Middle frontal gyrus (tissue), 1 donor: ENCODE measurements around the gene ZNF555.
"Not testable (repeated sequence)": the region's sequence is repeated elsewhere in the genome, so short reads cannot be mapped to it uniquely, and the experiment has no call there.

Source experiments
- DNase-seq: peaks from one replicate; pipeline ENCODE4 v3.0.0-alpha.2; 2015; ENCODE audit warnings: low spot score; ENCODE audit errors: extremely low spot score

ZNF555 gene

DNA sequence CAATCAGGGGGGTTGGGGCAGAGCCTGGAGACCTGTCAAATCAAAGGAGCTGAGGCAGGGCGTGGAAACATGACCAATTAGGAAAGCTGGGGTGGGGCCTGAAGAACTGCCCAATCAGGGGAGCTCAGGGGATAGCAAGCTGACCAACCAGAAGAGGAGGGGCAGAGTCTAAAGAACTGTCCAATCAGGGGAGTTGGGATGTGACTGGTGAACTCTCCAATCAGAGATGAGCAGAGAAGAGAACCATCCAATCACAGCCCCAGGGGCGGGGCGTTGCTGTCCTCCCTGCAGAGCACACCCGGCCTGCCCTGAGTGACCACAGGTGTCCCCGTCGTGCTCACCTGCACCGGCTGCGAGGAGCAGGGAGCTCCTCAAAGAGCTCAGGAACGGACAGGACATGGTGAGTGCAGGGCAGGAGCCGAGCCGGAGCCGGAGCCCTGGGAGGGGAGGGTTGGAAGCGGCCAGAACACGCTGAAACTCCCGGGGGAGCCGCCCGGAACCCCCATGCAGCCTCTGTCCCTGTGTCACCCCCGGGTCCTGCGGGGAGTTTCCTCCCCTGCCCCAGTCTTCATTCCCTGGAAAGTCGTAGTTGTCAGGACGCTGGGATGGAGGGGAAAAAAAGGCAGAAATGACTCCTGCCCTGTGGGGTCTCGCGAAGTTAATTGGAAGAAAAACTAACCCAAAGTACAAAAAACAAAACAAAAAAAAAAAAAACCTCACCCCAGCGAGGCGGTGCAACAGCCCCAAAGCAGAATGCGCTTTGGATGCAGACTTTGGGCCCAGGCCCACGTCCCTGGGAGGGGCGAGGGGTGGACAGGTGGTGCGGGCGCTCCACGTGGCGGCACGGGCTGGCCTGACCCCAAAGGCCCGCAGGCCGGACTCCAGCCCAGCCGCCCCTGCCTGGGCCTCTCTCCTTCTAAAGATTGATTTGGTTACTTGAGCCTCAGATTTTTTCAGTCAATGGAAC lies 26.0 kb downstream of the ZNF555 start, which contains the start of gene ZNF556:
ZNF556 (plus strand) TSS at position 311 of the 967 bp plus-strand sequence; CDS start at position 398, 87 bp downstream.
- no peak for DNase-seq

DNA sequence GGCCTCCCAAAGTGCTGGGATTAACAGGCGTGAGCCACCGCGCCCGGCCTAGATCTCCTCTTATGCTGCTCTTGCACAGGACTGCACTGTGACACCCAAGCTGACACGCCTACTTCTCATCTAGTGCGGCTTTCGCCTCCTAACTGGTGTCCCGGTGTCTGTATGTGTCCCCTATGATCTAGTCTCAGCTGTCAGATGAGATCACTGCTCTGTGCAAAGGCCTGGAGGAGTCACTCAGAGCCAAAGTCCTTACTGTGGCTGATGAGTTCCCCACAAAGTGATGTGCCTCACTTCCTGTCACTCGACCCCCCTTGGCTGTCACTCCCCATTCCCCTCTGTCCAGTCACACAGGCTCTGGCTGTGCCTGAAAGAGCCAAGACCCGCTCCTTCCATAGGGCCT lies 28.3 kb downstream of the ZNF555 start:
- no peak for DNase-seq

DNA sequence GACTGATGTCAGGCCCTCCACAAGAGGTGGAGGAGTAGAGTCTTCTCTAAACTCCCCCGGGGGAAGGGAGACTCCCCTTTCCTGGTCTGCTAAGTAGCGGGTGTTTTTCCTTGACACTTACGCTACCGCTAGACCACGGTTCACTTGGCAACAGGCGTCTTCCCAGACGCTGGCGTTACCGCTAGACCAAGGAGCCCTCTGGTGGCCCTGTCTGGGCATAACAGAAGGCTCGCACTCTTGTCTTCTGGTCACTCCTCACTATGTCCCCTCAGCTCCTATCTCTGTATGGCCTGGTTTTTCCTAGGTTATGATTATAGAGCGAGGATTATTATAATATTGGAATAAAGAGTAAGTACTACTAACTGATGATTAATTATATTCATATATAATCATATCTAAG lies 30.9 kb downstream of the ZNF555 start:
- not testable (repeated sequence) for DNase-seq

DNA sequence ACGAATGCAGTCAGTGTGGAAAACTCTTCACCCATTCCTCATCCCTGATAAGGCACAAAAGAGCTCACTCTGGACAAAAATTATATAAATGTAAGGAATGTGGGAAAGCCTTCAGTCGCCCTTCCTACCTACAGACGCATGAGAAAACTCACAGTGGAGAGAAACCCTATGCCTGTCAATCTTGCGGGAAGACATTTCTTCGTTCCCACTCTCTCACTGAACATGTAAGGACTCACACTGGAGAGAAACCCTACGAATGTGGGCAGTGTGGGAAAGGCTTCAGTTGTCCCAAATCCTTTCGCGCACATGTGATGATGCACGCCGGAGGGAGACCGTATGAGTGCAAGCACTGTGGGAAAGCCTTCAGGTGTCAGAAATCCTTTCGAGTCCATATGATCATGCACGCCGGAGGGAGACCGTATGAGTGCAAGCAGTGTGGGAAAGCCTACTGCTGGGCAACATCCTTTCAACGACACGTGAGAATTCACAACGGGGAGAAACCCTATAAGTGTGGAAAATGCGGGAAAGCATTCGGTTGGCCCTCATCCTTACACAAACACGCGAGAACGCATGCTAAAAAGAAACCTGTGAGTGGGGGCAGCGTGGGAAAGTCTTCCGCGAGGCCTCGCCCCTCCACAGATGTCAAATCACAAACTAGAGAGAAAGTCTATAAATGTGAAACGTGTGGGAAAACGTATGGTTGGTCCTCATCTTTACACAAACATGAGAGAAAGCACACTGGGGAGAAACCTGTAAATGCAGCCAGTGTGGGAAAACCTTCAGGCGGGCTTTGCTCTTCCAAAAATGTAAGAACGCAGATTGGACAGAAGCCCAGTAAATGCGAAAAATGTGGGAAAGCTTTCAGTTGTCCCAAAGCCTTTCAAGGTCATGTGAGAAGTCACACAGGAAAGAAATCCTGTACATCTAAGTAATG lies 36.4 kb downstream of the ZNF555 start:
- no peak for DNase-seq

DNA sequence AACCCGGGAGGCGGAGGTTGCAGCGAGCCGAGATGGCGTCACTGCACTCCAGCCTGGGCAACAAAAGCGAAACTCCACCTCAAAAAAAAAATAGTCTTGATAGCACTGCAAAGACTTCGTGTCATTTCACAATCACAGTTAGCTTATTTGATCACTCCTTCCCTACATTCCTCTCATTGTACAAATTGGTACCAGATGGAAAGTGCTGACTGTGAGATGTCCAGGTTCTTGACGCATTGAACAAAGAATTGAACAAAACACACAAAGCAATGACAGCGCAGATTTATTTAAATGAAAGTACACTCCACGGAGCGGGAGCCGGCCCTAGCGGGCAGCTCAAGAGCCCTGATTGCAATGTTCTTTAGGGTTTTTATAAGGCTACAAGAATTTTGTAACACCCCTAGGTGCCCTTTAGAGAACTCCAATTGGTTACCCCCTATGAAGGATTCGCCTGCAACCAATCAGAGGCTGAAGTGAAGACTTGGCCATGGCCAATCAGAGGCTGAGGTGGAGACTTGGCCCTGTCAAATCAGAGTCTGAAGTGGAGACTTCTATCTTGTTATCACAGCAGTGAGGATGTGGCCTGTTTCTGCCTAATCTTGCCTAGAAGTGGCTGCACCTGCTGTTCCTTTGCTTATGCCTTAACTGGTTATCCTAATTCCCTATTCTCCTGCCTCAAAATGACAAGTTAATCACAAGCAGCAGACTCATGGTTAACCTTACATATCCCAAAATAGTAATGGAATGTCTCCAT lies 42.6 kb downstream of the ZNF555 start:
- no peak for DNase-seq

DNA sequence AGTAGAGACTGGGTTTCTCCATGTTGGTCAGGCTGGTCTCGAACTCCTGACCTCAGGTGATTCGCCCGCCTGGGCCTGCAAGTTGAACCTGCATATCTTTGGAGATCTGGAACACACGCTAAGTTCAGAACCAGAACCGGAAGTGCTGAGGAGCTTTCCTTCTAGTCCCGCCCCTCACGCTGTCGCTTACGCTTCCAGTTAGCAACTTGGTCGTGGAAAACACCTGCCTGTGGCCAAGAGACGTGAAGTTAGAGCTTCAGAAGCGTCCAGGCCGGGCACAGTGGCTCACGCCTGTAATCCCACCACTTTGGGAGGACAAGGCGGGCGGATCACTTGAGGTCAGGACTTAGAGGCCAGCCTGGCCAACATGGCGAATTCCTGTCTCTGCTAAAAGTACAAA lies 44.5 kb downstream of the ZNF555 start:
- no peak for DNase-seq

DNA sequence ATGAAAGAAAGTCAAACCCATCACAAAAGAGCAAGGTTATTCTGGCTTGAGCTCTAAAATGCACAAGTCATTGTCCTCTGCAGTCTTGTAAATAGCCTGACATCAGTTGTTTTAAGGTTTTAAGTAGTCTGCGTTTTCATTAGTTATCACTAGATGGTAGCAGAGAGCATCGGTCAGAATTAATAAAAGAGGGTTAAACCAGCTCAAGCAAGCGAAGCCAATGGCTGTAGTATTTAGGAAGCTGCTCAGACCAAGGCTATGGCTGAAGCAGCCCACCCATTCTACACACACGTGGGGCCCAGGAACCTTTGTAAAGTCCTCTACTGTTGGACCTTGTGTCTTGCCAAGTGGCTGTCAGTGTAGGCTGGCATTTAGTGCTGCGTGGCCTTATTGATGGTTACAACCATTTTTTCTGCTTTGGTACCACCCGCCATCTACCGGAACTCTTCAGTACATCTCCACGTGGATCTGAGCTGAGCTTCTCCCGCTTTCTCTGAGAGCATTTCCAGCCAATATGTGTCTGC lies 46.2 kb downstream of the ZNF555 start:
- peak; percentile 20 for DNase-seq

DNA sequence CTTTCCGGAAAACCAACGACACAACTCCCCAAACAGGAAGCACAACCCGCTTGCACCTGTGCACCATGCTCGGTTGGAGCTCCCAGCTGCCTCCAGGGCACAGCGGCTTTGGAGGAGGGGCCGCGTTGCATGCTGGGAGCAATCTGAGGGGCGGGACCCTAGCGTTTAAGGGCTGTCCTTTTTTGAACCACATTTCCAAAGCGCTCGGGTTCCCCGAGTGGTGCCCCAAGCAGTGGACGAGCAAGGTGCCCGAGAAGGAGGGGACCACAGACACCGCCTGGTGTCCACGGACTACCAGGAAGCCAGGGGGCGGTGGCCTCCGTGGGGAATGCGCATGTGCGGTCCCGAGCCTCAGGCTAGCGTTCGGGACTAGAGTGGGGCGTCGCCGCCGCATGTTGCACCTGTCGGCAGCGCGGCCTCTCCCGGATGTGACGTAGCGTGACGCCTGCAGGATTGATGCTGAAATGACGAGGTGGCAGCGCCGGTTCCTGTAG lies 47.5 kb downstream of the ZNF555 start:
- no peak for DNase-seq

DNA sequence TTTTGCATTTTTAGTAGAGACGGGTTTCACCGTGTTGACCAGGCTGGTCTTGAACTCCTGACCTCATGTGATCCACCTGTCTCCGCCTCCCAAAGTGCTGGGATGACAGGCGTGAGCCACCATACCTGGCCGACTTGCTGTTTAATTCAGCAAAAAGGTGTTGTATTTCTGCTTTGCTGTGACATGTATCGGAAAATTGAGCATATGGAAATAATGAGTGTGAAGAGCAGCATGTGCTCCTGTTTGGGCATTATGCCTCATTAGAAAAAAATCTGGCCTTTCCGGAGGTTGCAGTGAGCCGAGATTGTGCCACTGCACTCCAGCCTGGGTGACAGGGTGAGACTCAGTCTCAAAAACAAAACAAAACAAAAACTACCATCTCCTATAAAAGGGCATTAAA lies 49.3 kb downstream of the ZNF555 start:
- DNase-seq = not testable (repeated sequence)

DNA sequence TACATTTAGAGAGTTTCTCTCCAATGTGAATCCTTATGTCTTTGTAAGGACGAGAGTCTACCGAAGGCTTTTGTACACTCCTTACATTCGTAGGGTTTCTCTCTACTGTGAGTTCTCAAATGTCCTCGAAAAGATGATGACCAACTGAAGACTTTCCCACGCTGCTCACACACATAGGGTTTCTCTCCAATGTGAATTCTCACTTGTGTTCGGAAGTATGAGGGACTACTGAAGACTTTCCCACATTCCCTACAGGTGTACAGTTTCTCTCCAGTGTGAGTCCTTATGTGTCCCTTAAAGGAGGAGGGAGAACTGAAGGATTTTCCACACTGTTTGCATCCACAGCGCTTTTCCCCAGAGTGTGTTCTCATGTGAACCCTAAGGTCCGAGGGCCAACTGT lies 55.4 kb downstream of the ZNF555 start:
- DNase-seq = no peak

DNA sequence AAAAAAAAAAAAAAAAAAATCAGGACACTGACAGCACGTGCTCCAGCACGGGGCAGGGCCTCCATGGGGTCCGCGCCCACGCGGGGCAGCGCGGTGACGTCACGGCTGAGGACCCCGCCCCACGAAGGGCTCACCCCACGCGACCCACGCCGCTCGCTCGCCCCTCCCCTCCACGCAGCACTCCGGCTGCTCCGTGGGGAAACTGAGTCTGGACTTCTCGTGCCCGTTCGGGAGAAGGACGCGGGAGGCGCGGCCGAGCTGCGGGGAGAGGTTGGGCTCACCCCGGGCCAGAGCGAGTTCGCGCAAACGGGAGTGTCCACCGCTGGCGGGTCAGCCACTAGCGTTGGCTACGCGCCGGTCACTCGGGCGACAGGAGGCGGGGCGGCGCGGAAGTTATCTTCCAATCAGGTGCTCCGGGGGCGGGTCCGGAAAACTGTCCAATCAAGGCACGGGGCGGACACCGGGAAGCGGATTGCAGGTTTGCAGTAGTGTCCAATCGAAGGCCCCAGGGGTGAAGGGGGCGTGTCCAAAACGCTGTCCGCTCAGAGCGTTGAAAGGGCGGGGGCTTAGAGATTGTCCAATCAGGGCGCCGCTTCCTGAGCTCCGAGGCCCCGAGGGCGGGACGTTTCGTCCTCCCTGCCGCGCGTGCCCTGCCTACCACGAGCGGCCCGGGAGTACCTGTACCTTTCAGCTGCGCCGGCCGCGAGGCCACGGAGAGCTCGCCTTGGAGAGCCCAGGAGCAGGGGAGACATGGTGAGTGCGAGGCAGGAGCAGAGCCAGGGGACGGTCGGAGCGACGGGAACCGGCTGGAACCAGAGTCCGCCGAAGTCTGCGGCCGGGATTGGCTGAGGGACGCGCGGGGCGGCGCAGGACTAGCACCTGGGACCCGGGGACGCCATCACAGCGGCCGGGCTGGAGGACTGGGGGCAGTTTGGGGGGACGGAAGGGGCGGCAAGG lies 59.3 kb downstream of the ZNF555 start, which contains the start of gene ZNF57:
ZNF57 (plus strand) TSS at position 633 of the 957 bp plus-strand sequence; CDS start at position 751, 118 bp downstream.
- DNase-seq = peak; percentile 99

DNA sequence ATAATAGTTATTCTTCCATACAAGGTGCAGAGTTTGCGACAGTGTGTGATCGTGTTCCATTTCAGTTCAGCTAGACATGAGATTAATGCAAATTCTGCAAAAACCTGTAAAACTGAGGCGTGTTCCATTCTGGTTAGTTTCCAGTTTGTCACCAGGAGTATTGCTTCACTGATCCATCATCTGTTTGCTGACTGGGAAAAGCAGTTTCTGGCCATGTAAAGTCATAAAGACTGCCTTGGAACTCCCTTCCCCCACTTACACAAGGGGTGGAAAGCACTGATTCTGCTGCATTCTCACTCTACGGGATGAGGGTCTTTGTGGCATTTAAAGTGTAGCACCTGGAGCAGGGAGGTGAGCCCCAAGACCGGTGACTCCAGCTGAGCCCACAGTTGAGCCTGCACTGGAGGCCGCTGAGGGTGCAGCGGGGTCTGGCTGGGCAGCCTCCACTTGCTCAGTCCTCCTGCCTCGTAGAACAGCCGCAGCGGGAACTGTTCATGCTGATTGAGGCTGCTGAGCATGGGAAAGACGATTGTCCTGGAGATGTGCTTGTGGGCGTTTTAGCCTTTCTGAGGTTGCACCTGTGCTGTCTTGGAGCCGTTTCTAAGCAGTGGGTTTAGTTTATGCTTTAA lies 61.4 kb downstream of the ZNF555 start:
- DNase-seq = no peak

DNA sequence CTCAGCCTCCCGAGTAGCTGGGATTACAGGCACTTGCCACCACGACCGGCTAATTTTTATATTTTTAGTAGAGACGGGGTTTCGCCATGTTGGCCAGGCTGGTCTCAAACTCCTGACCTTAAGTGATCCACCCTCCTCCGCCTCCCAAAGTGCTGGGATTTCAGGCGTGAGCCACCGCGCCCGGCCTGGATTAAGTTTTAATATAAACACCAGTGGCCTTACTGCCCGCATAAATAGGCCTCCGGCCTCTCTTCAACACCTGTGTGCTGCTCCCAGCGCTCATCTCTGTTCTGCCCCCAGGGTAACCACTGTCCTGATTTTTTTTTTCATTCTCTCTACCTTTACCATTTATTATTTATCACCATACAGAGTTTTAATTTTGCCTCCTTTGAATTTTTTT lies 62.1 kb downstream of the ZNF555 start:
- not testable (repeated sequence) for DNase-seq

DNA sequence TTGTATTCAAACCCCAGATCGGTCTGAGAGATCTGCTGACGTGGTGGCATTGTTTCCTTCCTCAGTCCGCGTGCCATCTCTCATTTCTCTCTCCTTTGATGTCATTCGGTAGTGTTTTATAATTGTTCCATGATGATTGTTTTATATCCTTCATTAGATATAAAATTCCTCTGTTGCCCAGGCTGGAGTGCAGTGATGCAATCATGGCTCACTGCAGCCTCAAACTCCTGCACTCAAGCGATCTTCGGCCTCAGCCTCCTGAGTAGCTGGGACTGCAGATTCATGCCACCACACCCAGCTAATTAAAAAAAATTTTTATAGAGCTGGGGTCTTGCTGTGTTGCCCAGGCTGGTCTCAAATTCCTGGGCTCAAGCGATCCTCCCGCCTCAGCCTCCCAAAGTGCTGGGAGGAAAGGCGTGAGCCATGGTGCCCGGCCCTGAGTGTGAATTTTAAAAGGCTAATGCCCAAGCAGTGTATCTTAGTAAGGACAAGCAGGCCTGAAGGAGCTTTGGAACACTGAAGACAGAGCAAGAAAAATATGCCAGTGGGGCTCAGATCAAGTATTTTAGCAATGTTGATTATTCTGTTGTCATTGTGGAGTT lies 64.7 kb downstream of the ZNF555 start:
- DNase-seq = no peak

DNA sequence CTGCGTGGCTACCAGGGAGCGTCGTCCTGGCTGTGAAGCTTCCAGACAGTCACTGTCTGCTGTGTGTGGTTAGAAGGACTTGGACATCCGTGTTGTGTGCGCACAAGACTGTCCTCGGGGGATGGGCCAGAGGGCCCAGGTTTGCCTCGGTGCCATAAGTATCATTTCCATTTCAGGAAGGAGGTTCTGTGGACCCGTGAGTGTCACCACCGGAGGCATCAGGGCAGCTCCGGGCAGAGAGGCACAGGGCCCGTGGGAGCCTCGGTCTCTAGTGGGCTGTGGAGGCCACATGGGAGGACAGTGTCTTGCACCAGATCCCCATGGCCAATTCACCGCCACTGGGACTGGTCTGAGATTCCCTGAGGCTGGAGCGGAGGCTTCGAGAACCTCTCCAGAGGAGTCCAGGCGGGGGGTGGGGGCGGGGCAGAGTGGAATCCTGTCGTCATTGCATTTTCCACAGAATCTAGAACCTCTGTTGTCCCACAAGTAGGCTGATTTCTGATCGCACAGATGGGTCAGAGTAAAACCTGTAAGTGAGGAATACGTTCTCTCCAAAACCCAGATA lies 65.4 kb downstream of the ZNF555 start:
- no peak for DNase-seq
